LNCaP clone FGC (cell line): ENCODE data around the gene DIAPH2.

Experiments used
- DNase-seq: peaks from one replicate; pipeline ENCODE4 v3.0.0-alpha.2; 2011; ENCODE audit warnings: low read depth
- H3K4me3 ChIP-seq: 2 replicates; pipeline ENCODE4 v1.5.1; 2011; ENCODE audit warnings: mild to moderate bottlenecking, low read depth, low read length, control low read depth
- CTCF ChIP-seq: IDR thresholded peaks from 2 replicates; pipeline ENCODE4 v1.5.1; 2012; ENCODE audit warnings: mild to moderate bottlenecking; ENCODE audit not compliant: control insufficient read depth, insufficient read depth; ENCODE audit errors: extremely low read depth

Gene DIAPH2

GRCh38 chrX:96763608-96764007 lies 79.0 kb downstream of the DIAPH2 start:
- H3K4me3 ChIP-seq = no peak overlapping the region
- DNase-seq = no peak
- no peak for TF ChIP-seq CTCF

GRCh38 chrX:96764864-96765263 lies 80.2 kb downstream of the DIAPH2 start:
- H3K4me3 ChIP-seq = no peak overlapping the region
- no peak for DNase-seq
- TF ChIP-seq CTCF = no peak

DNA sequence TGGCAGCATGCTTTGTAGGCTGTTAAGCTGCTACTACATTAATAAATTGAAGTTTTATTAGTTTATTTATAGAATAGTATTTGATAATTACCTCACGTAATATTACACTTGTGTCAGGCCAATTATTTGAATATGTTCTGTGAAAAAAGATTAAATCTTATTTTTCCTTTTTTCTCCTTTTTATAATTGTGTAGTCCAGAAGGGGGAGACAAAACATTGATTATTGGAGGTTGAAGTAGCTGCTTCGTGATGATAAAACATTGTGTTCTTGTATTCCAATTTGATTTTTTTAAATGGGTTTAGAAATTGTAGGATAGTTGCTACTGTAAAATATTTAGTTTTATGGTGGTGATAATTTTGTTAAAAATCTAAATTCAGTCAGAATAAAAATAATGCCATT lies 85.7 kb downstream of the DIAPH2 start:
- no peak for DNase-seq
- no peak overlapping the region for H3K4me3 ChIP-seq
- TF ChIP-seq CTCF = no peak

DNA sequence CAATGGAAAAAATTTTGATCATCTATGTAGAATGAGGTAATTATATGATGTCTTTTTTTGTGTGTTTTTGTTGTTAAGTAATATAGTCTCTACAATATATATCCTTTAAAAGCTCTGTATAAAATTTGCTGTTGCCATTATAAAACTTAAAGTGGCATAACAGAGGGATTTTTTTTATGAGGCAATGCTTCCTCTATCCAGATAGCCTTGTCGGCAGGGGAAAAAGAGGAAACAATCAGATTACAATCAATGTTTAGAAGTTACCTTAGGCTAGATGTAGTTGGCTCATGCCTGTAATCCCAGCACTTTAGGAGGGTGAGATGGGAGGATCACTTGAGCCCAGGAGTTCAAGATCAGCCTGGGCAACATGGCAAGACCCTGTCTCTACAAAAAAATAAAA lies 86.8 kb downstream of the DIAPH2 start:
- no peak overlapping the region for H3K4me3 ChIP-seq
- TF ChIP-seq CTCF = no peak

GRCh38 chrX:96774116-96774515 lies 89.5 kb downstream of the DIAPH2 start:
- no peak for TF ChIP-seq CTCF
- no peak overlapping the region for H3K4me3 ChIP-seq
- no peak for DNase-seq

More for the DNA sequence above, 86.8 kb downstream of the DIAPH2 start:
- DNase-seq = no peak

- no peak overlapping the region for H3K4me3 ChIP-seq
- DNase-seq = no peak
- no peak for TF ChIP-seq CTCF
Observed at GRCh38 chrX:96776966-96777365, 92.3 kb downstream of the DIAPH2 start.

GRCh38 chrX:96791559-96791958 lies 106.9 kb downstream of the DIAPH2 start:
- no peak for TF ChIP-seq CTCF
- no peak for DNase-seq
- no peak overlapping the region for H3K4me3 ChIP-seq
